GM21390 (cell line): ENCODE data around the gene KDM4B.

Experiments used
- ATAC-seq: cut with Tn5 transposase; IDR thresholded peaks from one replicate; pipeline ENCODE4 v1.9.1; 2021; ENCODE audit not compliant: unreplicated experiment

KDM4B gene

DNA sequence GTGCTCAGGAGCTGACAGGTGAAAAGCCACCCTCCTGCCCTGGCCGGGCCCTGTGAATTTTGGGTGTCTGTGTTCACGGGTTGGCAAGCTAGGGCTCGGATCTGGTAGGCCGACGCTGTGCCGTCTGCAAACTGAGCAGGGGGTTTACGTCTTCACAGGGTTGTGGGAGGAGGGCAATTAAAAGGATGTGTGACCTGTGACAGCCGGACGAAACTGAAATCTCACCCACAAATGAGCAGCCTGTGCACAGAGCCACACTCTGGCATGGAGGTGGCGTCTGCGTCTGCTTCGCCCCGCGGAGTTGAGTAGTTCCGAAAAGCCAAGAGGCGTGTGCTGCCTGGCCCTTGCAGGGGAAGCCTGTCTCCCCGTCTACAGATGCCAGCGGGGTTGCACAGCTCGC, 117.3 kb downstream of the KDM4B start:
- ATAC-seq = no peak

DNA sequence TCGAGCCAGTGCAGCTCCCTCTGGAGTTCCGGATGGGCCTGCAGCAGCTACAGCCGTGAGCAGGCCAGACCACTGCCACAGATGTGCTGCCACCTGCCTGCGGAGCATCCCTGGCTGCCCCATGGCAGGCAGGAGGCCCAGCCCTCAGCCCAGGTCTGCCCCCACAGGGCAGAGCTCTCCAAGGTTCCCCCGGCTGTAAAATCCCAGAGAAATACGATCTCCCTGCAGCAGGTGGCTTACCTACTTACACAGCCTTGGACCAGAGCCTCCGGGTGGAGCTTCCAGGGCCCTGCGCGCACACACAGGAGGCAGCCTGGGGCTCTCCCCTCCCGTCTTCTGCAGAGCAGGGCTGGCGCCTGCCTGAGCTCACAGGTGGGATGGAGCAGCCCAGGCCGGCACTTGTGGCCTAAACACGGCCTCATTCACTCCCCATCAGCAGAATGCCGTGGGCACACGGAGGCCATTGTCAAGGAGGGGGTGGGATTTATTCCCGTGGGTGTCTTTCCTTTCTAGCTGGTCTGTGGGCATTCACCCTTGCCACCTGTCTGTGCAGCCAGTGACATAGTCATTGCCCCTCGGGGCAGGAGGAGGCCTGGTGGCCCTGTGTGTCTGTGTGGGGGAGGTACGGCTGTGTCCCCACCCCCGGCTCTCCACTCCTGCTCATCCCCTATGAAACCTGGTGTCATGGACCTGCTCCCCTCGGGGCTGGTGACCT, 118.0 kb downstream of the KDM4B start:
- ATAC-seq = no peak

DNA sequence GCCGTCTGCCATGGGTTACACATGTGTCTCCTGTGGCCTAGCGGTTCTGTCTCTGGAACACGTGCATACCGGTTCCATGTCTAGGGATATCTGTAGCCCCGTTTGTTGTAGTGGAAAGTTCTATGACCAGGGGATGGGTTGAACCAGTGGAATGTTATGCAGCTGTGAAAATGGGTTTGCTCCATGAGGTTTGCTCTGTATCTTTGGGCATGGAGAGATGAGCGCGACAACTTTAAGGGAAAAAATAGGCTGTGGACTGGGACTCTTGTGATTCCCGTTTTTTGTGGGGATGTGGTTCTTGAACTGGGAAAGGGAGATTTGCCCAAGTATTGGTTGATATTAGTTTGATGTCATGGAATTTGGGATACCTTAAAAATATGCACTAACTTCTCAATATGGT, 120.4 kb downstream of the KDM4B start:
- ATAC-seq = no peak

DNA sequence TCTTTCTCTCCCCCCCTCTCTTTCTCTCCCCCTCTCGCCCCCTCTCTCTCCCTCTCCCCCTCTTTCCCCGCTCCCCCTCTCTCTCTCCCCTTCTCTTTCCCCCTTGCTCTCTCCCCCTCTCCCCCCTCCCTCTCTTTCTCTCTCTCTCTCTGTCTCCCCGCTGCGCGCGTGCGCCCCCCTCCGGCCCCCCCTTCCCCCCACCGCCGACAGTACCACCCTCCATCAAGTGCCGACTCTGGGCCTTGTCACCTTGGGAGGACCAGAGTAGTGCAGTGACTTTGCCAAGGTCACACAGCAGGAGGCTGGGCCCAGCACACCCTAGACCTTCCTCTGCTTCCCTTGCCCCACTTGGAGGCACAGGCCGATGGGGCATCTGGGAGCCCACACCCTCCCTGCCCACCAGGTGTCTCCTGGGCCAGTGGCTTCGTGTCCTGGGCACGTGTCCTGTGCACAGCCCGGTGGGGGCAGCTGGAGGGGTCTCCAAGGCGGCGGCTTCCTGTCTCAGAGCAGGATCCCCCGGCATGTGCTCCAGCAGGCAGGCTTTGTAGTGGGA, 121.6 kb downstream of the KDM4B start:
- no peak for ATAC-seq

DNA sequence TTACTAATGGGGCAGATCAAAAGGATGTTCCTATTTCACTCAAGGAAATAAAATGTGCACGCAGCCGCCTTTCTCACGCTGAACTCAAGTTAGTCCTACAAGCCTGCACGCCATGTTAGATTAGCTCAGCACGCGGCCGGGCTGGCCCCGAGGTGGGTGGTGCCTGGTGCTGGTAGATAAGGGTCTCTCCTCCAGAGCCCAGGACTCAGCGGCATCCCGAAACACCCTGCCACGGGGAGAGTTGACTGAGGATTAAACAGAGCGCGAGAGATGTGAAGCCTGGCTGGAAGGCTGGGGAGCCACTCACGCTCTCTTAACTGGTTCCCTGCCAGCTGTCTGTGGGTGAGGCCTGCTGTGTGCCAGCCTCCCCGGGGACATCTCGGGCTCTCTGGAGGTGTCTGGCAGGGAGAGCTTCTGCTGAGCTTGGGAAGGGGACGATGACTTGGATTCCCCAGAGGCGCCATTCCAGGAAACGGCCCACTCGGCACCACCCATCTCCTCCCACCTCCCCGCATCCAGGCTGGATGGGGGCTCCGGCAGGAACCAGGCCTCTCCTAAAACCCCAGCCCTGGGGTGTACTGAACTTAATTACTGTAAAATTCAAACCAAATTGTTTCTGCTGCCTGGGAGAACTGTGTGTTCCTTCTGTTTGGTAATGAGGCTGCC, 122.2 kb downstream of the KDM4B start:
- ATAC-seq = no peak

DNA sequence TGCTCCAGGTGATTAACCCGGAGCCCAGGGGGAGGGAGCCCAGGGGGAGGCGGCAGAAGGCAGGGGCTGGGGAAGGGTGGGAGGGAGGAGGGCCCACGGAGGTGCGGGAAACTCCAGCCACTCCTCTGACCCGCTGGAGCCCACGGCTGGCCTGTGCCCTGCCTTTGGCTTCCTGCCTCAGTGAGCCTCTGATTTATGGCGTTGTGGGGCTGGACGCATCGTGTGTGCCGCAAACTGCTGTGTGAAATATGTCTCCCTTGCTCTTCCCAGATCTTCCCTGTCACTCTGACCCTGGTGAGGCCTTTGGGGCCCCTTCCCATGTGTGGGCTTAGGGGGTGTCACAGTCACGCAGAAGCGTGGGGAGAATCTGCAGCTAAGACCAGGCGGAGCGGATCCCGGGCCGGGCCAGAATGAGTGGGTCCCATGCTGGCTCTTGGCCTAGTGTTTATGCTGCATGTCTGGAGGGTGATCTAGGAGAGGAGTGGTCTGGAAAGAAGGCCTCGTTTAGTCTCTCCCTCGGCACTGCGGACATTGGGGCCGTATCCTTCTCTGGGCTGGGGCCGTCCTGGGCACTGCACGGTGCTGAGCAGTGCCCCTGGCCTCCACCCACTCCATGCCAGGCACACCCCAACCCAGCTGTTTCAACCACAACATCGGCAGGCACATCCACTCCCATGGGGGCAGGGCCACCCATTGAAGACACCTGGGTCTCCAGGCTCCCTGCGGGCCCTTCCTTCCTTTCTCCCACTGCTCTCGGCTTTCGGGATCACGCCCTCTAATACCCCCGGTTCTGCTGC, 123.0 kb downstream of the KDM4B start:
- no peak for ATAC-seq

DNA sequence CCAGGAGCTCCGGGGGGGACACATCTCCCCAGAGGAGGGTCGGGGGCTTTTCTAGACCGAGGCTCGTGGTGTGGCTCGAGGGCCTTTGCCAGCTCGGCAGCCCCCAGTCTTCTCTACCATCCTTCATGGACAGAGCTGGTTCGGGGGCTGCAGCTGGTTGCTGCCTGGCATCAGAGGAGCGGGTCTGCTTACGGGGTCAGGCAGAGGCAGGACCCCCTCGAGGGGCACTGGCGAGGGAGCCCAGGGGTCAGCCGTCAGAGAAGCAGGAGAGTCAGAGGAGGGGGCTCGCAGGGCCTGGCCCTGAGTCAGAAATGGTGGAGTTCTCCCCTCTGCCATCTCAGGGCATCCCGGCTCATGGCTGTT, 123.5 kb downstream of the KDM4B start:
- no peak for ATAC-seq

DNA sequence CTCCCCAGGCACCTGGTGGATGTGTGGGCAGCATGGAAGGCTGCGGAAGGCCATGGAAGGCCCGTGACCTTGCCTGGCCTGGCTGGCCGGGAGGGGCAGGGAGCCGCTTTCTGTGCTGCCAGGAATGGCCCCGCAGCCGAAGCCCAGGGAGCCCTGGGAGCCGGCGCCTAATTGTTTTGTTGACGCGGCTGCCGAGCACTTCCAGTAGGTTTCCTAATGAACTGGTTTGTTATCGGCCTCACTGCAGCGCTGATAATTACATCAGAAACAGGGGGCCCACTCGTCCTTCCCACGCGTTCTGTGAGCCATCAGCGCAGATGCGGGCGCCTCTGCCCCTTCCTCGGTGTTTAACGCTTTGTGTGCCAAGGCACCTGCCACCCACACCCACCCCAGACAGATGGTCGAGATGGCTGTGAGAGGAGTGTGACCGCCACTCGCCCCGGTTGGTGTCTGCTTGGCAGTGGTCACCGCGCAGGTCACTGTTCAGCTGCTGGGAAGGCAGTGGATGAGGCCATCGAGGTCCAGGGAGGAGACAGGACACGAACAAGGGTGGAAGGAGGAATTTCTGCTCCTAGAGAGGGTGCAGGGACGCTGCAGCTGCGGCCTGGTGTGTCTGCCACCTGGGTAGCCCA, 124.5 kb downstream of the KDM4B start:
- no peak for ATAC-seq

DNA sequence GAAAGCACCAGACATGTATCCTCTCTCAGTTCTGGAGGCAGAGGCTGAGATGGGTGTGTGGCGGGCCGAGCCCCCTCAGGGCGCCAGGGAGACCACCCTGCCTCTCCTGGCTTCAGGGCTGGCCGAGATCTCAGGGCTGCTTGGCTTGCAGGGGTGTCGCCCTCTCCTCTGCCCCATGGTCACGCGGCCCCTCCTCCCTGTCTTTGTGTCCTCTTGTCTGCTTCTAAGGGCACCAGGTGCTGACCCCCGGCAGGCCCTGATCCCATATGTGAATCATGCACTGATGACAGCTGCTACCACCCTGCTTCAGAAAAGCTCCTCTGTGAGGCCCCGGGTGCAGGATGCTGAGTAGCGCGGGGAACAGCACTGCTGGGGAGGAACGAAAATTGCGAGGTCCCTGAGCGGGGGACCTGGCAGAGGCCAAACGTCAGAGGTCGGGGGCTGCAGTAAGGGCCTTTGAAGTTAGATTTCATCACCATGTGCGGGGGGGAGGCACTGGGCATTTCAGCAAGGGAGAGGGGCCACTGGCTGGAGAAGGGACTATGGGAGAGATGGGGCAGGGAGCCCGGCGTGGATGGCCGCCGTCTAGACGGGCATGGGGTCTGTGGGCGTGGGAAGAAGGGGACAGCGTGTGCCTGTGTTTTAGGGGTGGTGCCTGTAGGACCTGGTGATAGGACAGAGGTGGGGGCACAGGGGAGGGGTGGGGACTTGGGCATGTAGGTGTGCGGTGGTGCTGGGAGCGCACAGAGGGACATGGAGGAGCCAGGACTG, 125.2 kb downstream of the KDM4B start:
- ATAC-seq = no peak

DNA sequence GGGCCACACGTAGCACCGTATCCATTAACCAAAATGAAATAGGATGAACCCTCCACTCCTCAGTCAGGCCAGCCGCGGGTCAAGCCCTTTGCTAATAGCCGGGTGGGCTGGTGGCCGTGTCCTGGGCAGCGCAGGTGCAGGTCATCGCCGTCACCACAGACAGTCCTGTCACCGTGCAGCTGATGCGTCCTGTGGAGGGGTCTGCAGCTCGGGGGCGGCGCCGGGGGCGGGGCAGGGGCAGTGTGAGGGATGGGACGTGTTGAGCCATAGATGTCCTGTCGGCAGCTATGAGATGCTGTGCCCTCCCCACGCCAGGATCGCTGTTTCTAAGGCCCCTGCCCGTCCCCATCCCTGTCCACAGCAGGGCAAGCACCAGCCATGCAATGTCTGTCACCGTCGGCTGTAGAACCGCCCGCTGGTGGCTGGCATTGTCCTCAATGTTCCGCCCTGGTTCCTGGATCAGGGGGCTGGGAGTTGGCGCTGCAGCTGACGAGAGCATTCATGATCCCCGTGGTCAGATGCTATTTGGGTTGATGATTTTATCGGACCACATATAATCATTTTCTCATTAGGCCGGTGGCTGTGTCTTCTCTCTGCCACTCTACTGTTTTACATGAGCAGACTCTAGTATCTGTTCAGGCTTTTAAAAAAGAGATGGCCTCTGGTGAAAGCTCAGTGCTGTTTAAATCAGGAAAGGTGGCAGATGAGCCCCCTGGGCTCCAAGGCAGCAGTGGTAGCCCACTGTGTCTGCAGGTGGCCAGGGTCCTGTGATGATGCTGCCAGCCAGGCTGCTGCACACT, 126.1 kb downstream of the KDM4B start:
- ATAC-seq = no peak

DNA sequence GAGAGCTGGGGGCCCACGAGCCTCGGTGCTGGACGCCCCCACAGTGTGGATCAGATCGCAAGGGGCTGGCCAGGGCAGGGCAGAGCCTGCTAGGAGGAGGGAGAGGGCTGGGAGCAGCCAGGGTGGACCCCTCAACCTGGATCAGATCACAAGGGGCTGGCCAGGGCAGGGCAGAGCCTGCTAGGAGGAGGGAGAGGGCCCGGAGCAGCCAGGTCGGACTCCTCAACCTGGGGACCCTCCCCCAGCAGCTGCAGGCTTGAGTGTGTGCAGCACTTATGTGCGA, 126.6 kb downstream of the KDM4B start:
- ATAC-seq = no peak

DNA sequence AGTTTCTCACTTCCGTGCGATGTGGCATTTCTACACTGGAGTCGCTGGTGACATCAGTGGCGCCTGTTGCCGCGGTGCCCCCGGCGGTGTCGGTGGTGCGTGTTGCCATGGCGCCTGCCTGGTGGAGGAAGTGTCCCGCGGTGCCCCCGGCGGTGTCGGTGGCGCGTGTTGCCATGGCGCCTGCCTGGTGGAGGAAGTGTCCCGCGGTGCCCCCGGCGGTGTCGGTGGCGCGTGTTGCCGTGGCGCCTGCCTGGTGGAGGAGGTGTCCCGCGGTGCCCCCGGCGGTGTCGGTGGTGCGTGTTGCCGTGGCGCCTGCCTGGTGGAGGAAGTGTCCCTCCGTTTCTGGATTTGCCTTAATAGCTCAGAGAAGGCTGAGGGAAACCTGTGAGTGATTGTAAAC, 127.6 kb downstream of the KDM4B start:
- no peak for ATAC-seq

DNA sequence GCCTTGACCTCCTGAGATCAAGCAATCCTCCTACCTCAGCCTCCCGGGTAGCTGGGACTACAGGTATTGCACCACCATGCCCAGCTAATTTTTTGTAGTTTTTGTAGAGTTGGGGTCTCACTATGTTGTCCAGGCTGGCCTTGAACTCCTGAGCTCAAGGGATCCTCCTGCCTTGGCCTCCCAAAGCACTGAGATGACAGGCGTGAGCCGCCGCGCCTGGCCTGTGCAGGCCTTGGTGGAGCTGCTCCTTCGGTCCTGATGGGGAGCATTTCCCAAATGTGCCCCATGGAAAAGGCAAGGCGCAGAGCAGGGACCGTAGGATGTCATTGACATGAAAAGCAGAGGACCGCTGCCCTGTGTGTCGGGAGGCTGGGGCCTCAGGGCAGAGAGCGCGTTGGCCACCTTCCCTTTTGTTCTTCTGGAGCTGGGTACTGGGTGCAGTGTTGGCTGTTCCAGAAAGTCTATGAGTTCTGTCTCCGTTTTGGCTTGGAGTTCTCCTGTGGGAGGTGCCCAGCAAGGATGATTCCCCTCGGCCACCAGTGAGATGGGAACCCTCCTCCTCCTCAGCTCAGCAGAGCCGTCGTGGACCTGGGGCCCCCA, 128.5 kb downstream of the KDM4B start:
- ATAC-seq = no peak

DNA sequence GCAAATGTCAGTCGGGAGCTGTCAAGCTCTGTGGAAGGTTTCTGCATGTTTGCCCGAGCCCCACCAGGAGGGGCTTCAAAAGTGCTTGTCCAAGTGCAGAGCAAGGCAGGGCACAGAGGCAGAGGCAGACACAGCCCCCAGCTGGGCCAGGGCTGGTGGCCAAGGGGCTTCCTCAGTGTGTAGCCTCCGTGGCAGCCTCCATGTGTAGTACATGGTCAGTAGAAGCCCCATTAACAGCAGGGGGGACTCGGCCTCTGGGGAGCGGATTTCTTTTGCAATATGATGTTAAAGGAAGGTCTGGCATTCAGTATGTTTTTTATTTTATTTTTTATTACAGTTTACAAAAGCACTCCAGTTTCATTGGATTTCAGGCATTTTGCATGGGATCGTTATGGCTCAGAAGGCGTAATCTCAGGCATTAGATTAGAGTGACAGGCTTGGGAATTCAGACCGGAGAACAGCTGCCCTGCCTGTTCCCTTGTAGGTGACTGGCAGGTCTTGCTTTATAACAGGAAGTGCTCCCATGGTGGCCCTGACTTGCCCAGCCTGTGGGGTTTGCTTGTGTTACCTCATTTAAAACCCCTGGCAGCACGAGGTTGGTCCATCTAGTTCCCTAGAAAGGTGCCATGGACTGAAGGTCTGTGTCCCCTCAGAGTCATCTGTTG, 129.2 kb downstream of the KDM4B start:
- no peak for ATAC-seq

DNA sequence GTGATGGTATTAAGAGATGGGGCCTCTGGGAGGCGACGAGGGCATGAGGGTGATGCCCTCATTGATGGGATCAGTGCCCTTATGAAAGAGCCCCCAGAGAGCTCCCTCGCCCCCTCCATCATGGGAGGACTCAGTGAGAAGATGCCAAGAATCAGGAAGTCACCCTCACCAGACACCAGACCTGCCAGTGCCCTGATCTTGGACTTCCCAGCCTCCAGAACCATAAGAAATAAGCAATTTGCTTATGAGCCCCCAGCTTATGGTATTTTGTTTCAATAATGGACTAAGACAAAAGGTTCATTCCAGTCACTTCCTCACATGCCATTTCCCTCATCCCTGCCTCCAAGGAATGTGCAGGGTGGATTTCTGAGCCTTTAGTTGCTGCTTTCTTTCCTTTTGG, 129.7 kb downstream of the KDM4B start:
- no peak for ATAC-seq

DNA sequence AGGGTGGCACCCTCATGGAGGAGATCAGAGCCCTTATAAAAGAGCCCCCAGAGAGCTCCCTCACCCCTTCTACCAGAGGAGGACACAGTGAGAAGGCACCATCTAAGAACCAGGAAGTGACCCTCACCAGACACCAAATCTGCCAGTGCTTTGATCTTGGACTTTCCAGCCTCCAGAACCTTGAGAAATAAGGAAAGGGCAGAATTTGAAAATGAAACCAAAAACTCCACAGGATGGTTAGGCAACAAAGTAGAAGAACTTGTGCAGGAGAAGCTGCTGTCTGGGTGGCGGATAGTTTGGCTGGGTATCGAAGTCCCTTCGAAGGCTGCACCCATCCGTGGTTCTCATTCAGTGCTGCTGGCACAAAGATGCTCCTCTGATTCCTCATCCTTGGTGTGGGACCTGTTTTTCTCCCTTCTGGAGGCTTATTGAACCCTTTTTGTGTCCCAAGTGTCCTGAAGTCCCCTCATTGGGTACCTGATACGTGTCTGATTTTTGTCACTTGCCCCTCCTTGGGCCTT, 130.8 kb downstream of the KDM4B start:
- no peak for ATAC-seq

DNA sequence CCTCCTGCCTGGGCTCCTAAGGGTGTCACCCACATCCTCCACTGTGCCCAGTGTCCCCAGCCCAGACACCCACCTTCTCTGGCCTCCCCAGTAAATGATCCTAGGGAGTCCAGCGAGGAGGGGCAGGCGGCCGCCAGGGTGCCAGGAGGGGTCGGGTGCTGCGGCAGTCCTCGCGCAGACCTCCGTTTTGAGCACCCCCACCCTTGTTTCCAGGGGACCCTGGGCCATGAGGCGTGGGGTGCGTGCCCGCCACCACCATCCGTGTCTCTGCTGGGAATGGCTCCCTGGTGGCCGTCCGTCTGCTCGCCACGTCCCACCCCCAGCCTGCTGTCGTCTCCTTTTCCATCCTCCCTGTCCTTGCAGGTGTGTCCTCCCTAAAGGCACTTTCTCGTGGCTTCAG, 133.0 kb downstream of the KDM4B start:
- no peak for ATAC-seq

DNA sequence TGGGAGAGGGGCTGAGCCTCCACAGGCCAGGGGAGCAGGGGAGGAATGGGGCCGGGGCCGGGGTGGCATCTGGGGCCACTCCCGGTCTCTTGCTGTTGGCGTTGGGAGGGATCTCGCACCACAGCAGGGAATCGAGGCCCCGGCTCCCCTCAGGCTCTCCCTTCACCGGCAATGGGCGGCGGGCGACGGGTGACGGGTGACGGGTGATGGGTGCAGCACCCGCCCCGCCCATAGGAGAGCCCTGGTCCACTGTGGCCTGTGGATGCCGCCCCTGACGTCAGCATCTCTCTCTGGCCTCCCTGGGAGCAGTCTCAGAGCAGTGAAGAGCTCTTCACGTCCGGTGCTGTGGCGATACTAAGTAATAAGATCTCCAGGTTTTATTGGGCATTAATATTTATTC, 133.6 kb downstream of the KDM4B start:
- no peak for ATAC-seq
